H7 (cell line): ENCODE measurements around the gene CYB5R4. TPM values are rescaled to one million over a fixed set of nuclear protein-coding genes. Genes with fewer than 3 reads are reported as not detected.

ENCODE experiments used
- DNase-seq: peaks from one replicate; pipeline ENCODE4 v3.0.0; 2012
- H3K27me3 ChIP-seq: 2 replicates; pipeline ENCODE4 v1.6.0; 2011; ENCODE audit warnings: mild to moderate bottlenecking, low read length; ENCODE audit not compliant: control insufficient read depth, insufficient read depth
- H3K36me3 ChIP-seq: replicated peaks from 2 replicates; pipeline ENCODE4 v1.5.1; 2011; ENCODE audit warnings: low read length; ENCODE audit not compliant: control insufficient read depth, insufficient read depth
- H3K4me3 ChIP-seq: 2 replicates; pipeline ENCODE4 v1.5.1; 2011; ENCODE audit warnings: low read depth, mild to moderate bottlenecking, control low read depth, low read length, moderate library complexity; ENCODE audit not compliant: insufficient read depth
- total RNA-seq: library from RNA; depleted of rRNA; stranded (reverse); fragments of >200 nt; shearing (Covaris generic); gene quantifications from 2 replicates; pipeline ENCODE4 v1.2.3, GENCODE V29; 2014

The CYB5R4 gene
- total RNA-seq, 1 experiment from 2014 or later = 12.2 TPM

GRCh38 chr6:83853178-83854000, 6.1 kb upstream of the CYB5R4 start, which contains the start of gene RIPPLY2:
RIPPLY2 (plus strand) TSS chr6:83853360; CDS start chr6:83853417, 57 bp downstream.
- DNase-seq = peak; percentile 79
- H3K4me3 ChIP-seq = peak within 1 kb of the TSS; percentile 70
- no peaks in the 10 kb centered on the region for H3K36me3 ChIP-seq
- H3K27me3 ChIP-seq = peaks cover 35% of the 10 kb centered on the region

DNA sequence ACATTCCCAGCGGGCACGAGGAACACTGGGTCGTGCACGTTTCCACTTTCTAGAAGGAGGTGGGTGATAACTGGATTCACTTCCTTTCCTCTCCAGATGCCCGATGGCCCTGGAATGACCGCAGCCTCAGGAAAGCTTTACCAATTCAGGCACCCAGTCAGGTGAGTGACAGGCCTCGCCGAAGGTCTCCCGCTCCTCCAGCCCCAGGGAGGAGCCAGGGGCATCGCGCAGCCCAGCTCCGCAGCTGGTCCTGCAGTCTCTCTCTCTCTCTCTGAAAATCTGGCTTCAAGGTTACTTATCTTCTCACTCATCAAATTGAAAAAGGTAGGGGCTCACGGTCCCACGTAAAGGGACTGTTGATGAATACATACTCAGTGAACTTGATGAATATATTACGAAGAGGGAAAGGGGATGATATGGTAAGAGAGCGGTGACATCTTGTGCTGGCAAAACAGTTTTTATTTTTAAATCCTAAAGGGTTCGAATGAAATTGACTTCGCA, 5.4 kb upstream of the CYB5R4 start:
- H3K4me3 ChIP-seq = peak overlapping the region; percentile 70
- H3K36me3 ChIP-seq = no peaks in the 10 kb centered on the region
- DNase-seq = peak; percentile 73
- peaks cover 35% of the 10 kb centered on the region for H3K27me3 ChIP-seq

GRCh38 chr6:83854766-83855165, 4.7 kb upstream of the CYB5R4 start:
- Histone ChIP-seq H3K4me3 (no peak overlapping the region), H3K36me3 (no peaks in the 10 kb centered on the region), H3K27me3 (peaks cover 35% of the 10 kb centered on the region)
- no peak for DNase-seq

DNA sequence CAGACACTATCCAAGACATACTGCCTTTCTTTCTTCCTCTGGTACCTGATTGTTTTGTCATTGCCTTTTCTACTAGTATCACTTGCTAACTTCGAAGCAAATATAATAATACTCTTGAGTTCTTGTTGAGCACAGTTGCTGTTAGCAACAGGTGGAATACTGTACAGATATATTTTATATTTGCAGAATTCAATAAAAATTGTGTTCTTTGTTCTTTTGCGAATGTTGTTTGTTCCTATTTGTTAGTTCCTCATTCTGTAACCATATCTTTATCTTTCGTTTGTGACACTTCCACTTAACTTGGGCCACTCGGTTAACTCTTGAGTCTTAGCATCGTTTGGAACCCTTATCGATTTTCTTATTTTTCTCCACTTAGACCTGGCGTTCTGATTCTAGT, 868 bp downstream of the CYB5R4 start:
- H3K27me3 ChIP-seq = peaks cover 4% of the 10 kb centered on the region; the same call in 1 of the 2 replicates
- peak overlapping the region; percentile 75 for H3K4me3 ChIP-seq
- DNase-seq = no peak
- H3K36me3 ChIP-seq = no peaks in the 10 kb centered on the region; the same call in 1 of the 2 replicates

- no peaks in the 10 kb centered on the region for H3K27me3 ChIP-seq
- no peak overlapping the region for H3K4me3 ChIP-seq
- H3K36me3 ChIP-seq = no peaks in the 10 kb centered on the region; the same call in 1 of the 2 replicates
- no peak for DNase-seq
These were observed 1.4 kb downstream of the CYB5R4 start for GRCh38 chr6:83860782-83861495.

DNA sequence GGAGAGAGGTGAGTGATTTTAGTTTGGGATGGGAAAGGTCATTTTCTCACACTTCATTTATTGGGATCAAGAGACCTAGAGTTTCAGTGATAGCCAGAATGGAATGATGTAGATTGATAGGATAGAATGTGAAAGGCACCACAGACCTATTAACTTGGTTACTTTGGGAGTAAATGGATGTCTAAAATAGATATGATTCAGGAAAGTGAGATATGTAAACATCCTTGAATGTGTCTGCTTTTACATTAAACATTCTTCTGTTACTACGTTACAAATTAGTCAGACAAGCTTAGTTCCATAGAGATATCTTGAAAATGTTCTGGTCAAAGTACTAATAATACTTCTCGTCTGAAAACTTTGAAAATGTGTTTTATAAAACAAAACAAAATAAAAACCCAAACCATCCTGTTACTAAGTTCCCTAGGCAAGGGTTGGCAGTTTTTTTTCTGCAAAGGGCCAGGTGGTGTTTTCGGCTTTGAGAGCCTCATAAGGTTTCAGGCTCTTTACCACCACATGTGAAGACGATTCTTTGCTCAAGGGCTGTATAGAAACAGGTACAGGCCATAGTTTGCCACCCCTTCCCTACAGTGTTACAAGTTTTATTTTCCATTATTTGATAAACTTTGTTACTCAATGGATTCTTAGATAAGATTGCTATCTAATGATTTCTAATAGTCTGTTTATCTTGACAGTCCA, 3.4 kb downstream of the CYB5R4 start:
- Histone ChIP-seq H3K36me3 (peaks cover 5% of the 10 kb centered on the region), H3K4me3 (no peak overlapping the region), H3K27me3 (no peaks in the 10 kb centered on the region)
- no peak for DNase-seq

GRCh38 chr6:83867043-83867442, 7.6 kb downstream of the CYB5R4 start:
- no peaks in the 10 kb centered on the region for H3K27me3 ChIP-seq
- no peak overlapping the region for H3K4me3 ChIP-seq
- H3K36me3 ChIP-seq = peaks cover 5% of the 10 kb centered on the region
- no peak for DNase-seq

- DNase-seq = no peak
- H3K36me3 ChIP-seq = peaks cover 5% of the 10 kb centered on the region
- H3K27me3 ChIP-seq = no peaks in the 10 kb centered on the region
- H3K4me3 ChIP-seq = no peak overlapping the region
These were observed 8.2 kb downstream of the CYB5R4 start for GRCh38 chr6:83867527-83868161.

DNA sequence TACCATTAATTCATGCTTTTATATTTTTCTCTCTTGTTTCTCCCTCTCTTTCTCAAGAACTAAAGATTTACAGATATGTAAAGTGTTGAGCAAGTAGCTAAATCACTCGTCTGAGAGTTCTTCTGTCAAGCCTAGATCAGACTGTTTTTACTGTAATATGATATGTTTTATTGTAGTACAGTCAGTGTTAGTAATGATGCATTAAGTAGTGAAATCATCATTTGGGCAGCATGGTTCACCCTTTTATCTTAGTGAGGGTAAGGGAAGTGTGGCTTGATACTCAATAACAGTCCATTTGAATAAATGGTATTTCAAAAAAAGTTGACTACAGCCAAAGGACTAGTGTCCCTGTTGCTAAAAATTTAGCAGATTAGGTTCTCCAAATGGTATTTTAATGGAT, 9.2 kb downstream of the CYB5R4 start:
- Histone ChIP-seq H3K36me3 (peaks cover 5% of the 10 kb centered on the region), H3K4me3 (no peak overlapping the region), H3K27me3 (no peaks in the 10 kb centered on the region)
- DNase-seq = no peak

DNA sequence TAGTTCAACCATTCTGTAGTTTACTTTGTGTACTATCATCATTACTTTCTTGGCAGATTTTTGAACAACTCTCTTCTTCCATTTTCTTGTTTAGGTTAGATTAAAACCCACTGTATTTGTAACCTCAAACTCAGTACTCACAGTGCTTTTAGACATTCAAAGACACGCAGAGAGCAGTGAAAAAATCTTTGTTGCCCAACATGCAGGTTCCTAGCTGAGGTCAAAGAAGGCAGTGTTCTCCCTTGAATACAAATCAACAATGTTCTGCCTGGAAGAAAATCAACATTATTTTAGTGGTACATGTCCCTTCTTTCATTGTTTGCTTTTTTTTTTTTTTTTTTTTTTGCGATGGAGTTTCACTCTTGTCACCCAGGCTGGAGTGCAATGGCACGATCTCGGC, 11.2 kb downstream of the CYB5R4 start:
- no peak overlapping the region for H3K4me3 ChIP-seq
- H3K36me3 ChIP-seq = peaks cover 5% of the 10 kb centered on the region
- no peaks in the 10 kb centered on the region for H3K27me3 ChIP-seq
- no peak for DNase-seq

DNA sequence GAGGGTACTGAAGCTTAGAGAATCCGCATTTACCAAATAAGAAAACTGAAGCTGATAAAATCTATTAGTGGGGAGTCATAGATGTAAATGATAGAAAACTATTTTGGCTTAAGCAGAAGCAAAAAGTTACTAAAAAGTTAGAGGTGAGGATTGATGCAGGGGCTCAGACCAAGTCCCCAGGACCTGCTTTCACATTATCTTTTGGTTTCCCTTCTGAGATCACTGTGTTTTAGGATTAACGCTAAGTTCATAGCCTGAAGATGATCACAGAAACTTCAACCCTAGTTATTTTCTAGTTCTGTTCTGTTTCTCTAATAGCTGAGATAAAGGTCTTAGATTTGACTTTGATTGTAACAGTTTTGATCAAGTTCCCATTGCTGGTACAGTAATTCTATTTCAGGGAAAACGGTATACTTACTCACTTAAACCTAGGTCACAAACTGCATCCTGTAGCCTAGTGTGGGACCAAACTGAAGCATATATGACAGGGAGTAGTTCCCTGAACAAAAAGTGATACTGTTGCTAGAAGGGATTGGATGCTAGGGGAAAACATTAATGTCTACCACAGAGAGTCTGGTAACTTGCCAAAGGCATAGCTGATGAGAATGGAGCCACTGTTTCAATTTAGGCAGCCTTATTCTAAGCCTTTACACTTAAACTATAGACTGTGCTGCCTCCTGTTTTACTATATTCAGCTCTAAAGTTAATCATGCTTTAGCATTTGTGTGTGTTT, 13.1 kb downstream of the CYB5R4 start:
- H3K27me3 ChIP-seq = no peaks in the 10 kb centered on the region
- no peak for DNase-seq
- no peak overlapping the region for H3K4me3 ChIP-seq
- peaks cover 2% of the 10 kb centered on the region for H3K36me3 ChIP-seq

- DNase-seq = no peak
- Histone ChIP-seq H3K36me3 (no peaks in the 10 kb centered on the region), H3K27me3 (no peaks in the 10 kb centered on the region), H3K4me3 (no peak overlapping the region)
These were observed 14.4 kb downstream of the CYB5R4 start for GRCh38 chr6:83873869-83874268.

- no peak for DNase-seq
- no peak overlapping the region for H3K4me3 ChIP-seq
- H3K36me3 ChIP-seq = no peaks in the 10 kb centered on the region
- no peaks in the 10 kb centered on the region for H3K27me3 ChIP-seq
These were observed 16.4 kb downstream of the CYB5R4 start for GRCh38 chr6:83875843-83876242.
